Left kidney (tissue), 2 donors: ENCODE measurements around the gene SMIM24. TPM values are rescaled to one million over a fixed set of nuclear protein-coding genes. Genes with fewer than 3 reads are reported as not detected.
"Not testable (repeated sequence)": the region's sequence is repeated elsewhere in the genome, so short reads cannot be mapped to it uniquely, and the experiment has no call there.

Experiments used
- DNase-seq: peaks from one replicate; pipeline ENCODE4 v3.0.0-alpha.2; 2013
- polyA plus RNA-seq: library from polyadenylated mRNA; unstranded; fragments of 120-200 nt; gene quantifications from one replicate; pipeline ENCODE4 v1.2.1, GENCODE V29; 2013; ENCODE audit not compliant: insufficient read length

The SMIM24 gene
- polyA plus RNA-seq, 1 donor = 446 TPM

DNA sequence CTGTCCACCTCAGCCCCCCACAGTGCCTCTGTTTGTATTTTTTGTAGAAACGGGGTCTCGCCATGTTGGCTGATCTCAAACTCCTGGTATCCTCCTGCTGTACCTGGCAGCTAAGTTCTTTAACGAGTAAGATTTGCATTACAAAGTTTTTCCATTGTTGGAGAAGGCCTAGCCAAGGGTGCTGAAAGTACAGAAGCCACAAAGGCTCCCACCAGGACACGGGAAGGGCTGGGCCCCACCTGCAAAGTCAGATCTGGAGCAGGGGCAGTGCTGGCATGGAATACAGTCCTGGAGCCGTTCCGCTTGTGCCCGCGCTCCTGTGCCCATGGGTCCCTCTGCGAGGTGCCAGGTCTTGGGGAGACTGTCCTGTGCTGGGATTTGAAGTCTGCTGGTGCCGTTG is 37.9 kb upstream of the SMIM24 start:
- no peak for DNase-seq

DNA sequence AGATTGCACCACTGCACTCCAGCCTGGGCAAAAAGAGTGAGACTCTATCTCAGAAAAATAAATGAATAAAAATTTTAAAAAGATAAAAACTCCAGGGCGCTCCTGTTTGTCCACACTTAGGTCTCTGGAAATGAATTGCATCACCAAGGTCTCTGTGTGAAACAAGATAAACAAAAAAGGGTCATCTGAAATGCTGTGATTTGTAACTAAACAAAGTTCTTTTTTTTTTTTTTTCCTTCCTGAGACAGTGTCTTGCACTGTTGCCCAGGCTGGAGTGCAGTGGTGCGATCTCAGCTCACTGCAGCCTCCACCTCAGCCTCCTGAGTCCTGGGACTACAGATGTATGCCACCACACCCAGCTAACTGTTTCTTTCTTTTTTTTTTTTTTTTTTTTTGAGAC is 37.3 kb upstream of the SMIM24 start:
- no peak for DNase-seq

DNA sequence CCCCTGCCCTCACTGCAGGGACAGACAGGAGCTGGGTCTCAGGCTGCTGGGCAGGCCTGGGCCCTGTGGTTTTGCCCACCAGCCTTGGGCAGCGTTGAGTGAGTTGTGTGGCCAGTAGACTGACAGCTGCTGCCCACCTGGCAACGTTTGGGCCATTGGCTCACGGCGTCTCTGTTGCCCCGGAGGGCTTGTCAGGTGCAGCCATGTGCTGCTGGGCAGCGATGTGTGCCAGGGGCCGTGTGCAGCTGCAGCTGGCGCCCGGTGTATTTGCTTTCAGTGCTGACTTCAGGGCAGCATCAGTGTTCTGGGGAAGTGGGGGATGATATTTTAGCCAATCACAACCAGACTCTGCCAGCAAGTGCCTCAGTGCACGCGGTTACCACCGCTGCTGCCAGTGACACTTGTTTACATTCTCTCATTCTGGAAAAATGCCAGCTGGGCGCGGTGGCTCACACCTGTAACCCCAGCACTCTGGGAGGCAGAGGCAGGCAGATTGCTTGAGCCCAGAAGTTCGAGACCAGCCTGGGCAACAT is 36.4 kb upstream of the SMIM24 start:
- DNase-seq = no peak

- no peak for DNase-seq
These were observed 35.6 kb upstream of the SMIM24 start for GRCh38 chr19:3515891-3516422.

GRCh38 chr19:3514930-3515329 is 34.6 kb upstream of the SMIM24 start:
- DNase-seq = no peak

DNA sequence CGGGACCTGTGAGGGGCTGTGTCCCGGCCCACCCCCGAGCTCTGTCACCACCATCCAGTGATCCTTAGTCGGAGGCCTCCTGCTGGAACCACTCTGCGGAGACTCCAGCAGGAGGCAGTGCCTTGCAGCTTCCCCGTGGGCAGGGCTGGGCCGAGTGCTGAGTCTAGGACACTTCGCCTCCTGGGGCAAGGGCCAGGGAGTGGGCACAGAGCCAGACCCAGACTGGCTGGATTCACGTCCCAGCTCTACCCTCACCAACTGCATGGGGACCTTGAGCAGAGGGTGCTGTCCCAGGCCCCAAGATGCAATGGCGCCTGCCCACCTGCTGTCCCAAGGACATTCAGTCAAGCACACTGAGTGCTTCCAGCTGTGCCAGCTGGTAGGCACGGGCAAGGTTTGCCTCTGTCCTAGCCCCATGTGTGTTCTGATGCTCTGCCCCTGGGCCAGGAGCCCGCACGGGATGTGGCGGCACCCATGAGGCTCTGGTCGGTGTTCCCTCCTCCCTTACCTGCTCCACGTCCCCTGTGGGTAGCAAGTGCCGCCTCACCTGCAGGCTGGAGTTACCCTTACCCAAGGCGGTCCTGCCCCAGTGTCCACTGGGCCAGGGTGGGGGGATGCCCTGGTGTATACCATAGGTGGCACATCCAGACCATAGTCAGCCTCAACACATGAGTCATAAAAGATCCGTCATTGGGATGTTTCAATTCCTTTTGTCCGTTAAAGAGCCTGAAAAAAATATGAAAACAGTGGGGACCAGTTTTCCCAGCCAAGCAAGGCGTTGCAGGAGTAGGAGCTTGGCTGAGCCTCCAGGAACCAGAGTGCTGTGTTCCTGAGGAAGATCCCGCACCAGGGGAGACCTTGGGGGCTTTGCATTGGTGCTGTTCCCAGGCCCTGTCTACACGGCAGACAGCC is 33.2 kb upstream of the SMIM24 start:
- DNase-seq = no peak

DNA sequence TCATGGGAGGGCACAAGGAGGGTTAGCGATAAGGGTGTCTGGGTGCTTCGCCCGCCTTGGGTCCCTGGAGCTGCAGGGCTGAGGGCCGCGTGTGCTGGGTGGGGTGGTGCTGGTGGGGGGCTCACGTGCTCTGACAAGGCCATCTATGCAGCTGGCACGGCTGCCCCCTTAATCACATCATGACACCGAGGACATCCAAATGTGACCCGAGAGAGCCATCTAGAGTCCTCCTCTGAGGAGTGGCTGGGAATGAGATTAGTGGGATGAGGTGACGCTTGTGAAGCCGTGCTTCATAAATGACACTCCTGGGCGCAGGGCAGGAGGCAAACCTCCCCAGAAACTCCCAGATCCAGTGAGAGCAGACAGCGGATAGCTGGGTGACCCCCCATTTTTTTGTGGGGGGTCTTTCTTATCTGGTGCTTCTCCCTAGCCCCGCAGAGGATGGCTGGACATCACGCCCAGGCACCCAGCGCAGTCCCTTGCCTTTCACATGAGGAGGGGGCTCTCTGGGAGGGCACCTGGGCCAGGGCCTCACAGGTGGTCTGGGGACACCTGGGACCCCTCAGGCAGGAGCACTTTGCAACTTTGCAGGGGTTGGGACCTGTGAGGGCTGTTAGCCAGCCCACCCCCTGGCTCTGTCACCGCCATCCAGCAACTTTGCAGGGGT is 32.4 kb upstream of the SMIM24 start:
- no peak for DNase-seq

GRCh38 chr19:3511506-3512251 is 31.4 kb upstream of the SMIM24 start:
- no peak for DNase-seq

- DNase-seq = no peak
These were observed 30.4 kb upstream of the SMIM24 start for GRCh38 chr19:3510727-3511126.

DNA sequence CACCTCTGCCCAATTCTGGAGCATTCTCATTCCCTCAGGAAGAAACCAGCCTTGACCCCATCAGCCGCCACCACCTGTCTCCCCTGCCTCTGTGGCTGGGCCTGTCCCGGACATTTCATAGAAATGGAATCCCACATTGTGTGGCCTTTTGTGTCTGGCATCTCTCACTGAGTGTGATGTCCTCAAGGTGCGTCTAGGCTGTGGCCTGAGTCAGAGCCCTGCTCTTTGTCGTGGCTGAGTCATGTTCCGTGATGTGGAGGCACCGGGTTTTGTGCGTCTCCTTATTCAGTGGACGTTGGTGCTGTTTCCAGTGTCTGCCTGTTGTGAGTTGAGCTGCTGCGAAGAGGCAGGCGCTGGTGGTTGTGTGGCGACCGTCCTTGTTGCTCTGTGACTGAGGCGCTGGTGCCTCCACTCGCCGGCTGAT is 29.3 kb upstream of the SMIM24 start:
- DNase-seq = no peak

DNA sequence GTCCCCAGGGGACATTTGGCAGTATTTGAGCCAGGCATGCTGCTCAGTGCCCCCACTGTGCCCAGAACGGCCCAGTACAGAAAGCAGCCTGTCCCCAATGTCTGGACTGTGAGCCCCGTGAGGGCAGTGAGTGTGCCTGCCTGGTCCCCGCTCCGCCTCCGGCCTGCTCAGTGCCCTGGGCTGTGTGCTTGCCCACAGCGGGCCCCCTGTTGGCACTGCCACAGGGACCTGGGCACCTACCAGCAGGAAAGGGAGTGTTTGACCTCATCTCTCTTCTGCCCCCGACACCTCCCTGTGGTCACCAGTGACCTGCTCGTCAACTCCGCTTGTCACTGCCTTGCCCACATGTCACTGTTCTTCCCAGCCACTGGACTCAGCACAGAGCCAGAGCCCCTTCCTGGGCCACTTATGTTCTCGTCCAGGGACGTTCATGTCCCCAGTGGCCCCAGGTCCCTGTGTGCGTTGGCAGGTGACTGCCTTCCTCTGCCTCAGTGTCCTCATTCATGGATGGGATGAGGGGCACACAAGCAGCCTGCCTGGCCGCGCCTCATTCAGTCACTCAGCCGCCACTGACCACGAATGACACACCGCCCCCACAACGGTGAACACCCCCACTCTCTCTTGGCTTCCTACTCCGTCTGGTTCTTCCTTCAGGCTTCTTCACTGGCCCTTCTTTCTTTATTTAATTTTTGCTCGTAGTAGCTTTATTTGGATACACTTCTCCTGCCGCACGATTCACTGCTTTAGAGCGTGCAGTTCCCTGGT is 28.6 kb upstream of the SMIM24 start:
- no peak for DNase-seq

DNA sequence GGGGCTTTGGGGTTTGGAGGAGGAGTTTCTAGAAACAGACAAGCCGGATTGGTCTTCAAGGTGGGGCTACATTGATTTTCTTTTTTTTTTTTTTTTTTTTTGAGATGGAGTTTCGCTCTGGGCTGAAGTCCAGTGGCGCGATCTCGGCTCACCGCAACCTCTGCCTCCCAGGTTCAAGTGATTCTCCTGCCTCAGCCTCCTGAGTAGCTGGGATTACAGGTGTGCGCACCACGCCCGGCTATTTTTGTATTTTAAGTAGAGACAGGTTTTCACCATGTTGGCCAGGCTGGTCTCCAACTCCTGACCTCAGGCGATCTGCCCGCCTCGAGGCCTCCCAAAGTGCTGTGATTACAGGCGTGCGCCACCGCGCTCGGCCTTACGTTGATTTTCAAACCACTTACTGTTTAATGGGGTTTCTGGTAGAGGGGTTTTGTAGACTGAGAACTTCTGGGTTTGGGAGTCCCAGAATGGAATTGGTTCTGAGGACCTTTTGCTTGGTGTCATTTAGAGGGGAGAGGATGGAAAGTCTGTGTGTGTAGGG is 27.9 kb upstream of the SMIM24 start:
- not testable (repeated sequence) for DNase-seq

- DNase-seq = no peak
These were observed 27.2 kb upstream of the SMIM24 start for GRCh38 chr19:3507371-3508120.

DNA sequence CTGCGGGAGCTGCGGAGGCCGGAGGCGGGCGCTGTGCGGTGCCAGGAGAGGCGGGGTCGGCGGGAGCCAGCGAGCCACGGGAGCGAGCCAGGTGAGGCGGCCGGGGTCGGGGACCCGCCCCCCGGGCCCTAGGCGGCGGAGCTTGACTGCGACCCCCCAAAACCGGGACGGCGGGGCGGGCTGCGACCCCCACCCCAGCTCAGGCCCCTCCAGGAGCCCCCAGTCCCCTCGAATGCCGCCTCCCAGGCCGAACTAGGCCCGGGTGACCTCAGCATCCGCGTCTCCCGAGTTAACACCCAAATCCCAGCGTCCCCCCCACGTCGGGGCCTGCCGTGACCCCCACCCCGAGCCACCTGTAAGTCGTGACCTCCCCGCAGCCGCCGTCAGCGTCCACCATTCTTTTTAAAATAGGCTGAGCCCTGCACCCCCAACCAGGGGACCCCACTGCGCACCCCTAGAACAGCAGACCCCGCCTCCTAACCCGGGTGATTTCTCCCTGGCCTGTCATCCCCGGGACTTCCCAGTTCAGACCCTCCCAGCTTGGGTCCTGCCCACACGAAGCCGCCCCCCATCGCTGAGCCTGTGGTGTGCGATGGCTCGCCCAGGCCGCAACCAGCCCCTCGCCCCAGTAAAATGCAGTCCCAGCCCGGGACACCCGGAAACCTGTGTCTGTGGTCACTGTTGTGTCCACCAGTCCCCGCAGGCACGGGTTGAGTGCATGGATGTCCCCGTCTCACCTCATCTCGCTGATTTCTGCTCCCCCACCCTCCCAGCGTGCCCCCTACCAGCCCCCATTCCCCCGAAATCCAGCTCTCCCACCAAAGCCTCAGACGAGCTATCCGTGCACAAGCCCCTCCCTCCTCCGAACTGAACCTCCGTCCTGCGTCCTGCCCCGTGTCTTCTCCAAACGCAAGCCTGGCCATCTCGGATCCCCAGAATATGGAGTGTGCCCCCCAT is 26.3 kb upstream of the SMIM24 start:
- no peak for DNase-seq

DNA sequence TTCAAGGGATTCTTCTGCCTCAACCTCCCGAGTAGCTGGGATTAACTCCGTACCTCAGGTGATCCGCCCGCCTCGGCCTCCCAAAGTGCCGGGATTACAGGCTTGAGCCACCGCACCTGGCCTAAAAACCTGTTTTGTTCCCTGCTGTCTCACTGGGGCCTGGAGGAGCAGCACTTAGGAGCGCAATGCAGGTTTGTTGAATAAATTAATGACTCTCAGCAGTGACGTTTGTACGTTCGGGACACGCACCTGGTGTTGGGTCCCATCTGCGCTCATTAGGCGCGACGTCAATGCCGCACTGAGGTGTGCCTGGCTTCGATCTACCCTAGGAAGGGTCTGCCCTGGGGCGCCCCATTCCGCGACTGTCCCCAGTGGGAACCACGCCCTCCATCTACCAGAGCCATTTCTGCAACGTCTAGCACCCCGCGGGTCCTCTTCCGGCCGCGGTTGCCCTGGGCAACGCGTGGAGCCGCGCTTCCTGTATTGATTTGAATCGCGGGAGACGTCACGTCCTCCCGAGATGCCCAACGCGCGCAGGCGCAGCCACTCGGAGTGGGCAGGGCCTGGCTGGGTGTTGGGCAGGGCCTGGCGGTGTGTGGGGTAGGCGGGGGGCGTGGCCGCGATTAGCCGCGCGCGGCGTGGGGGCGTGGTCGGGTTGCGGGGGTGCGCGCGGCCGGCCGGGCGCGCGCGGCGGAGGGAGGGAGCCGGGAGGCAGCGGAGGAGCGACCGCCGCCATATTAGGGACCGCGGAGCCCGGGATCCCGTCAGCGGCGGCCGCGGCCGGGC is 25.5 kb upstream of the SMIM24 start, which contains the start of gene FZR1:
Gene FZR1 (plus strand): TSS at position 714 of the 786 bp plus-strand sequence. CDS start 16,679 bp downstream, outside the sequence.
- DNase-seq = peak; percentile 98

- DNase-seq = no peak
These were observed 24.4 kb upstream of the SMIM24 start for GRCh38 chr19:3504735-3505134.

DNA sequence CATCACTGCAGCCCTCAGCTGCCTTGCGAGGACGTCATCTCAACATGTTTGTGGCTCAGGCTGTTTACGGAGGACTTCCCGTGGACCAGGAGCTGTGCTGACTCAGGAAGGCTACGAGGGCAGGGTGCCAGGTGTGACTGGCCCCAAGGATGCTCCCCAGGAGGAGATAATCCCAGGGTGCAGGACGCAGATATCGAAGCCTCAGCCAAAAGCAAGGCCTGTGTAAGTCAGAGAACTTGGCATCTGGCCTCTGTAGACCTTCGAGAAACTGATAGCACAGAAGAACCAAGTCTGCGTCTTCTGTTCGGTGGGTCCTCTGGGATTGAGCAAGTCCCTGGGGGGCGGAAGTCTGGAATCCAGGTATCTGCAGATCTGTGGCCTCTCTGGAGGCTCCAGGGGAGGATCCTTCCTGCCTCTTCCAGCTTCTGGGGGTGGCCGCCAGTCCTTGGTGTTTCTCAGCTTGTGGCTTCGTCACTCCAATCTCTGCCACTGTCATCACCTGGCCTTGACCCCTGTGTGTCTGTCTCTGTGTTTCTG is 22.8 kb upstream of the SMIM24 start:
- DNase-seq = no peak

- no peak for DNase-seq
These were observed 21.5 kb upstream of the SMIM24 start for GRCh38 chr19:3501780-3502179.
